A549 (cell line): Measurements from ENCODE around the gene FOXE1. TPM values are rescaled to one million over a fixed set of nuclear protein-coding genes. Genes with fewer than 3 reads are reported as not detected.
A peak's percentile ranks its signal among the peaks of the same experiment; 100 is the strongest.

Experiments used
- ATAC-seq, 2 experiments: fragments of 200-7000 bp in 1 of 2; fragments of >200 bp in 1 of 2; cut with Nextera tagmentation in 1 of 2; cut with Tn5 transposase in 1 of 2; 3 replicates each; pipeline versions ENCODE4 v1.8.0 to v1.9.1; 2018 to 2020; ENCODE audit warnings: mild to moderate bottlenecking in 1 of 2, moderate library complexity in 1 of 2
- CTCF ChIA-PET: fragments of 300-600 bp; sonication (Branson Sonifier 250); formaldehyde crosslinking; extraction: SDS; loops from one replicate; lab custom pipeline; 2021; ENCODE audit warnings: antibody characterized with exemption, inconsistent platforms; lab: Yijun Ruan, JAX
- POLR2A ChIA-PET: fragments of 350-600 bp; formaldehyde crosslinking; extraction: SDS; loops from one replicate; lab custom pipeline; 2021; ENCODE audit warnings: antibody characterized with exemption, inconsistent platforms; lab: Yijun Ruan, JAX
- DNase-seq, 2 experiments: peaks; one replicate each; pipeline versions ENCODE4 v3.0.0 to v3.0.0-alpha.2; 2011 to 2016; ENCODE audit warnings: low read depth in 1 of 2, low spot score in 1 of 2
- FAIRE-seq: peaks from 2 replicates; lab custom pipeline; 2011; peaks lifted over from hg19 to GRCh38; lab: Jason Lieb, UNC
- H3K27ac ChIP-seq, 2 experiments: fragments of >200 bp; sonication (Bioruptor Twin); formaldehyde crosslinking; 3 replicates each; pipeline ENCODE4 v1.5.1; 2016 to 2017
- H3K4me1 ChIP-seq: fragments of >200 bp; sonication (Bioruptor Twin); formaldehyde crosslinking; 3 replicates; pipeline ENCODE4 v1.6.1; 2016
- H3K4me2 ChIP-seq: fragments of >200 bp; sonication (Bioruptor Twin); formaldehyde crosslinking; 3 replicates; pipeline ENCODE4 v1.6.1; 2016
- H3K4me3 ChIP-seq: fragments of >200 bp; sonication (Bioruptor Twin); formaldehyde crosslinking; 3 replicates; pipeline ENCODE4 v1.5.1; 2016
- H3K9me3 ChIP-seq: fragments of >200 bp; sonication (Bioruptor Twin); formaldehyde crosslinking; 3 replicates; pipeline ENCODE4 v1.6.1; 2016
- CBX8 ChIP-seq: fragments of 200-600 bp; sonication (generic); IDR thresholded peaks from 2 replicates; pipeline ENCODE4 v1.6.1; 2016
- EHF ChIP-seq: fragments of 250-450 bp; sonication (Bioruptor Pico); IDR thresholded peaks from 2 replicates; pipeline ENCODE4 v1.5.0; 2020; ENCODE audit warnings: mild to moderate bottlenecking
- FOSL2 ChIP-seq, 2 experiments: fragments of 450-650 bp in 1 of 2; fragments of >200 bp in 1 of 2; sonication (Bioruptor Twin) in 1 of 2; formaldehyde crosslinking; IDR thresholded peaks; 2 replicates each; pipeline versions ENCODE4 v1.5.0 to v1.6.1; 2016 to 2020; ENCODE audit warnings: mild to moderate bottlenecking in 1 of 2, moderate library complexity in 1 of 2
- GATA3 ChIP-seq: IDR thresholded peaks from 2 replicates; pipeline ENCODE4 v1.6.1; 2012; ENCODE audit warnings: borderline replicate concordance
- HDAC2 ChIP-seq: fragments of 200-600 bp; sonication (generic); IDR thresholded peaks from 2 replicates; pipeline ENCODE4 v1.6.1; 2016
- HES2 ChIP-seq: fragments of >200 bp; sonication (Bioruptor Twin); formaldehyde crosslinking; IDR thresholded peaks from 2 replicates; pipeline ENCODE4 v1.6.1; 2016
- HOXB13 ChIP-seq: fragments of 250-450 bp; sonication (Bioruptor Pico); IDR thresholded peaks from 2 replicates; pipeline ENCODE4 v1.5.0; 2020; ENCODE audit warnings: low read depth, mild to moderate bottlenecking, moderate library complexity
- MAX ChIP-seq: IDR thresholded peaks from 2 replicates; pipeline ENCODE4 v1.6.1; 2012
- MYC ChIP-seq: IDR thresholded peaks from 2 replicates; pipeline ENCODE4 v1.6.1; 2012; ENCODE audit warnings: mild to moderate bottlenecking, inconsistent platforms, low read length, improper control_type of control experiment, borderline replicate concordance
- POLR2A ChIP-seq: IDR thresholded peaks from 2 replicates; pipeline ENCODE4 v1.6.1; 2012; ENCODE audit warnings: mild to moderate bottlenecking, low read length
- RAD21 ChIP-seq, 2 experiments: fragments of >200 bp in 1 of 2; sonication (Bioruptor Twin) in 1 of 2; formaldehyde crosslinking in 1 of 2; IDR thresholded peaks in 1 of 2; conservative IDR thresholded peaks in 1 of 2; 2 replicates in 1 of 2; 3 replicates in 1 of 2; pipeline ENCODE4 v1.6.1; 2012 to 2018; ENCODE audit warnings: inconsistent platforms in 1 of 2
- RARB ChIP-seq: fragments of 250-450 bp; sonication (Bioruptor Pico); IDR thresholded peaks from 2 replicates; pipeline ENCODE4 v1.8.0; 2021; ENCODE audit warnings: mild to moderate bottlenecking, moderate library complexity
- RCOR1 ChIP-seq: fragments of 150-350 bp; IDR thresholded peaks from 2 replicates; pipeline ENCODE4 v1.6.1; 2014; ENCODE audit warnings: antibody characterized with exemption, low read length, low read depth
- TP53 ChIP-seq: fragments of 250-450 bp; sonication (Bioruptor Pico); IDR thresholded peaks from 2 replicates; pipeline ENCODE4 v1.5.0; 2021; ENCODE audit warnings: mild to moderate bottlenecking, moderate library complexity
- ZFP36 ChIP-seq: fragments of 450-650 bp; IDR thresholded peaks from 2 replicates; pipeline ENCODE4 v1.6.1; 2014; ENCODE audit warnings: borderline replicate concordance; ENCODE audit not compliant: partially characterized antibody
- WGBS: methylation state at CpG from one replicate; pipeline ENCODE4 v1.1.6; 2017; ENCODE audit errors: missing lambda C conversion rate; 5-methylcytosine and 5-hydroxymethylcytosine counted together
- polyA plus RNA-seq, 4 experiments: library from polyadenylated mRNA; depleted of rRNA in 3 of 4; stranded (reverse); fragments of >200 nt; fragmentation: RNase III in 1 of 4; extraction: RNeasy Plus Mini Kit Qiagen cat#74134 plus additional on column Dnase treatment in 1 of 4; gene quantifications; 2 replicates in 3 of 4; 3 replicates in 1 of 4; pipeline ENCODE4 v1.2.3, GENCODE V29; 2011 to 2017
- TF ChIP-seq, protein P1 (sequence below): fragments of >200 bp; sonication (Bioruptor Twin); formaldehyde crosslinking; IDR thresholded peaks from 3 replicates; pipeline ENCODE4 v1.6.1; 2016
- TF ChIP-seq, protein P2 (sequence below): fragments of 250-450 bp; sonication (Bioruptor Pico); IDR thresholded peaks from 2 replicates; pipeline ENCODE4 v1.5.0; 2020; ENCODE audit warnings: low read depth, mild to moderate bottlenecking, moderate library complexity

Gene FOXE1
- polyA plus RNA-seq, 2 of the 4 experiments (the other 2 are of a cell fraction): 5.5 to 6.3 TPM

DNA sequence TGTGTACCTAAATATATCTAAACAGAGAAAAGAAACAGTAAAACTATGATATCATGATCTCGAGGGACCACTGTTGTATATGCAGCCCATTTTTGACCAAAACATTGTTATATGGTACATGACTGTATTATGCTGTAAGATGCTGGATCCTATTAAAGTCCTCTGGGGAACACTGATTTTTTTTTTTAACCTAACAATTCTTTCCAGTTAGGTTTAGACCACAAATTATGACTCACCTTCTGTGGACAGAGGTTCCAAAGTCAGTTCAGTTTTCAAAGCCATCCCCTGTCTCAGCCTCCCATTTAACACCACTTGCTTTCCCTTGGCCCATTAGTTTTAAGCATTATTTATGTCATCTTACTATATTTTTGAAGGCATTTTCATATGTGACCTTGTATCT, 42.2 kb downstream of the FOXE1 start:
- DNase-seq: no peak
- no peak for ATAC-seq
- Histone ChIP-seq H3K9me3 (no peaks in the 10 kb centered on the region), H3K4me1 (no peaks in the 10 kb centered on the region), H3K4me3 (no peak overlapping the region), H3K4me2 (no peak overlapping the region), H3K27ac (no peak overlapping the region)
- ChIA-PET CTCF (interaction anchor here (1.2 to 1.6 kb wide), 4 partner anchors 19 to 184 kb away, joined by 3 to 5 read pairs (median 3); no protein-coding TSS in a partner anchor), POLR2A (no interaction called here)
- 56% methylated on average over 1 of the region's 1 CpG for WGBS
- FAIRE-seq: no peak
- TF ChIP-seq FOSL2 (IDR thresholded peaks at IDR 0.05): no peak
- TF ChIP-seq FOSL2 (CRISPR knock-in tag; IDR thresholded peaks at IDR 0.05): 0 out of 2 replicates have a peak, but pooled peaks have one; percentile 38
- TF ChIP-seq RAD21 (conservative IDR thresholded peaks at IDR 0.05 in 1 of 2, IDR thresholded peaks at IDR 0.05 in 1 of 2): no peak
- TF ChIP-seq MAX: no peak

GRCh38 chr9:97895695-97896332, 42.8 kb downstream of the FOXE1 start:
- no peak overlapping the region for H3K27ac ChIP-seq
- POLR2A ChIA-PET: no interaction called here
- FAIRE-seq (no peak), ATAC-seq (peak; percentile 79 to 90; a peak in 5 of 6 replicates), DNase-seq (peak; percentile 32 to 64)
- H3K4me3 ChIP-seq: no peak overlapping the region
- CTCF ChIA-PET: interaction anchor here (0.6 to 1.6 kb wide), 8 partner anchors 11 to 184 kb away, joined by 3 to 8 read pairs (median 3); partner anchors contain the start of gene FOXE1
- WGBS: 67% methylated on average over 6 of the region's 6 CpGs
- H3K9me3 ChIP-seq: no peaks in the 10 kb centered on the region
- peaks cover 2% of the 10 kb centered on the region; the same call in 2 of the 3 replicates for H3K4me1 ChIP-seq
- no peak overlapping the region for H3K4me2 ChIP-seq
- TF ChIP-seq RAD21 (conservative IDR thresholded peaks at IDR 0.05 in 1 of 2, IDR thresholded peaks at IDR 0.05 in 1 of 2) (peak in 1 of 2 experiments; percentile 12; a peak in 1 of 5 replicates), CBX8 (no peak)
- TF ChIP-seq, protein P1, sequence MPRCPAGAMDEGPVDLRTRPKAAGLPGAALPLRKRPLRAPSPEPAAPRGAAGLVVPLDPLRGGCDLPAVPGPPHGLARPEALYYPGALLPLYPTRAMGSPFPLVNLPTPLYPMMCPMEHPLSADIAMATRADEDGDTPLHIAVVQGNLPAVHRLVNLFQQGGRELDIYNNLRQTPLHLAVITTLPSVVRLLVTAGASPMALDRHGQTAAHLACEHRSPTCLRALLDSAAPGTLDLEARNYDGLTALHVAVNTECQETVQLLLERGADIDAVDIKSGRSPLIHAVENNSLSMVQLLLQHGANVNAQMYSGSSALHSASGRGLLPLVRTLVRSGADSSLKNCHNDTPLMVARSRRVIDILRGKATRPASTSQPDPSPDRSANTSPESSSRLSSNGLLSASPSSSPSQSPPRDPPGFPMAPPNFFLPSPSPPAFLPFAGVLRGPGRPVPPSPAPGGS: no peak
- TF ChIP-seq, all 56 proteins: peak for 1

GRCh38 chr9:97900103-97900737, 47.2 kb downstream of the FOXE1 start:
- 83% methylated on average over 9 of the region's 9 CpGs for WGBS
- peaks cover 3% of the 10 kb centered on the region; the same call in 2 of the 3 replicates for H3K4me1 ChIP-seq
- no peak for DNase-seq
- POLR2A ChIA-PET: no interaction called here
- peak overlapping the region in 1 of 2 experiments; percentile 46; a peak in 3 of 6 replicates for H3K27ac ChIP-seq
- H3K4me2 ChIP-seq: no peak overlapping the region
- TF ChIP-seq ZFP36 (no peak), HES2 (no peak), TP53 (CRISPR knock-in tag) (no peak), GATA3 (no peak), POLR2A (no peak), MYC (no peak), RCOR1 (no peak), RARB (no peak), EHF (CRISPR knock-in tag) (no peak), HOXB13 (CRISPR knock-in tag) (no peak), HDAC2 (no peak)
- TF ChIP-seq, protein P2, sequence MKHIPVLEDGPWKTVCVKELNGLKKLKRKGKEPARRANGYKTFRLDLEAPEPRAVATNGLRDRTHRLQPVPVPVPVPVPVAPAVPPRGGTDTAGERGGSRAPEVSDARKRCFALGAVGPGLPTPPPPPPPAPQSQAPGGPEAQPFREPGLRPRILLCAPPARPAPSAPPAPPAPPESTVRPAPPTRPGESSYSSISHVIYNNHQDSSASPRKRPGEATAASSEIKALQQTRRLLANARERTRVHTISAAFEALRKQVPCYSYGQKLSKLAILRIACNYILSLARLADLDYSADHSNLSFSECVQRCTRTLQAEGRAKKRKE (CRISPR knock-in tag): no peak
- CTCF ChIA-PET: interaction anchor here (0.6 to 10.3 kb wide), 57 partner anchors 9 to 268 kb away, joined by 3 to 104 read pairs (median 5); partner anchors contain the start of genes TRMO and XPA
- FAIRE-seq: no peak
- H3K4me3 ChIP-seq: no peak overlapping the region
- ATAC-seq: no peak
- no peaks in the 10 kb centered on the region for H3K9me3 ChIP-seq
